Fibroblast of lung (primary cell): ENCODE results near the gene FGFBP1. TPM values are rescaled to one million over a fixed set of nuclear protein-coding genes. Genes with fewer than 3 reads are reported as not detected.

ENCODE experiments used
- DNase-seq, 2 donors: peaks; one replicate each; pipeline versions ENCODE4 v3.0.0 to v3.0.0-alpha.2; 2010; ENCODE audit warnings: low read depth in 2 of 2
- H2AFZ ChIP-seq: 2 replicates; pipeline ENCODE4 v1.5.1; 2012; ENCODE audit warnings: low read length, control low read depth, inconsistent platforms
- H3K27ac ChIP-seq: 2 replicates; pipeline ENCODE4 v1.5.1; 2011; ENCODE audit warnings: low read length, control low read depth; ENCODE audit not compliant: insufficient read depth
- H3K27me3 ChIP-seq: 2 replicates; pipeline ENCODE4 v1.5.1; 2011; ENCODE audit warnings: mild to moderate bottlenecking, low read length; ENCODE audit not compliant: control insufficient read depth, insufficient read depth
- H3K36me3 ChIP-seq: 2 replicates; pipeline ENCODE4 v1.5.1; 2011; ENCODE audit warnings: low read length; ENCODE audit not compliant: control insufficient read depth, insufficient read depth
- H3K4me1 ChIP-seq: 2 replicates; pipeline ENCODE4 v1.5.1; 2011; ENCODE audit warnings: low read length; ENCODE audit not compliant: control insufficient read depth, insufficient read depth; ENCODE audit errors: extremely low read depth
- H3K4me2 ChIP-seq: 2 replicates; pipeline ENCODE4 v1.5.1; 2011; ENCODE audit warnings: low read length, control low read depth; ENCODE audit not compliant: insufficient read depth; ENCODE audit errors: extremely low read depth
- H3K4me3 ChIP-seq, 4 experiments: fragments of 200-600 bp in 1 of 4; sonication (generic) in 1 of 4; replicated peaks in 1 of 4; 2 replicates each; pipeline ENCODE4 v1.5.1; 2011 to 2016; ENCODE audit warnings: low read length in 4 of 4, low read depth in 3 of 4, mild to moderate bottlenecking in 3 of 4, control low read depth in 2 of 4, inconsistent platforms in 1 of 4, mixed read lengths in 1 of 4; ENCODE audit not compliant: insufficient read depth in 1 of 4; ENCODE audit errors: control extremely low read depth in 1 of 4
- H3K79me2 ChIP-seq: 2 replicates; pipeline ENCODE4 v1.5.1; 2012; ENCODE audit warnings: mild to moderate bottlenecking, low read length, inconsistent platforms; ENCODE audit not compliant: control insufficient read depth, insufficient read depth
- H3K9ac ChIP-seq: 2 replicates; pipeline ENCODE4 v1.5.1; 2011; ENCODE audit warnings: mild to moderate bottlenecking, low read length, control low read depth; ENCODE audit not compliant: insufficient read depth
- H3K9me3 ChIP-seq: 2 replicates; pipeline ENCODE4 v1.5.1; 2012; ENCODE audit warnings: low read depth, low read length; ENCODE audit not compliant: control insufficient read depth, insufficient read depth
- H4K20me1 ChIP-seq: 2 replicates; pipeline ENCODE4 v1.5.1; 2011; ENCODE audit warnings: low read length; ENCODE audit not compliant: control insufficient read depth, insufficient read depth; ENCODE audit errors: extremely low read depth
- EZH2 ChIP-seq: IDR thresholded peaks from 2 replicates; pipeline ENCODE4 v1.5.1; 2012; ENCODE audit warnings: low read length, control low read depth, mild to moderate bottlenecking; ENCODE audit errors: missing control alignments
- polyA plus RNA-seq, 2 donors: library from polyadenylated mRNA; depleted of rRNA in 1 of 2; stranded (reverse) in 1 of 2; unstranded in 1 of 2; fragments of >200 nt; gene quantifications; 2 replicates each; pipeline ENCODE4 v1.2.1, GENCODE V29; 2011 to 2012; ENCODE audit warnings: missing spikeins in 1 of 2
- total RNA-seq: library from RNA; depleted of rRNA; stranded (reverse); fragments of >200 nt; gene quantifications from 2 replicates; pipeline ENCODE4 v1.2.1, GENCODE V29; 2014
- TF ChIP-seq, protein P1 (sequence below), 2 donors: IDR thresholded peaks in 1 of 2; conservative IDR thresholded peaks in 1 of 2; 1 replicate in 1 of 2; 2 replicates in 1 of 2; pipeline ENCODE4 v1.5.1; 2011 to 2012; ENCODE audit warnings: low read length in 2 of 2, control low read depth in 1 of 2, inconsistent platforms in 1 of 2, low read depth in 1 of 2, mild to moderate bottlenecking in 1 of 2

FGFBP1 gene
- total and polyA plus RNA-seq, 2 donors (not counting 1 experiment from before 2014, with no cell fraction given) = not detected

DNA sequence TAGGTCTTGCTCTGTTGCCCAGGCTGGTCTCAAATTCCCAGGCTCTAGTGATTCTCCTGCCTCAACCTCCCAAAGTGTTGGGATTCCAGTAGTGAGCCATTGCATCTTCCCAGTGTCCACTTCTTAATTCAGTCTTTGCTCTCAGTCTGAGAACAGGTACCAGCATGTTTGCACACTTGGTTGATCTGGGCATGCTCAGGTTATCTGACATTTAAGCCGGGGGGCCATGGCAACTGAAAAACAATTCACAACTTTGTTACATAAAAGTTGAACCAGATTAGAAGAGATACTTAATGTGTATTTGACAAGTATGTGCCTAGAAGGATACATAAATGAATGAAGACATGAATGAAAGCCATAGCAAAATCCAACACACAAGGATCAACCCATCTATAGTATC lies 39.0 kb downstream of the FGFBP1 start:
- Histone ChIP-seq H3K9me3 (no peaks in the 10 kb centered on the region), H3K27ac (no peak overlapping the region), H3K27me3 (peaks cover 18% of the 10 kb centered on the region), H3K9ac (no peak overlapping the region), H2AFZ (no peak overlapping the region), H3K4me2 (no peak overlapping the region), H3K36me3 (no peaks in the 10 kb centered on the region), H3K4me3 (no peak overlapping the region), H3K79me2 (no peaks in the 10 kb centered on the region), H3K4me1 (no peaks in the 10 kb centered on the region), H4K20me1 (no peaks in the 10 kb centered on the region)
- no peak for DNase-seq
- TF ChIP-seq, protein P1, sequence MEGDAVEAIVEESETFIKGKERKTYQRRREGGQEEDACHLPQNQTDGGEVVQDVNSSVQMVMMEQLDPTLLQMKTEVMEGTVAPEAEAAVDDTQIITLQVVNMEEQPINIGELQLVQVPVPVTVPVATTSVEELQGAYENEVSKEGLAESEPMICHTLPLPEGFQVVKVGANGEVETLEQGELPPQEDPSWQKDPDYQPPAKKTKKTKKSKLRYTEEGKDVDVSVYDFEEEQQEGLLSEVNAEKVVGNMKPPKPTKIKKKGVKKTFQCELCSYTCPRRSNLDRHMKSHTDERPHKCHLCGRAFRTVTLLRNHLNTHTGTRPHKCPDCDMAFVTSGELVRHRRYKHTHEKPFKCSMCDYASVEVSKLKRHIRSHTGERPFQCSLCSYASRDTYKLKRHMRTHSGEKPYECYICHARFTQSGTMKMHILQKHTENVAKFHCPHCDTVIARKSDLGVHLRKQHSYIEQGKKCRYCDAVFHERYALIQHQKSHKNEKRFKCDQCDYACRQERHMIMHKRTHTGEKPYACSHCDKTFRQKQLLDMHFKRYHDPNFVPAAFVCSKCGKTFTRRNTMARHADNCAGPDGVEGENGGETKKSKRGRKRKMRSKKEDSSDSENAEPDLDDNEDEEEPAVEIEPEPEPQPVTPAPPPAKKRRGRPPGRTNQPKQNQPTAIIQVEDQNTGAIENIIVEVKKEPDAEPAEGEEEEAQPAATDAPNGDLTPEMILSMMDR (conservative IDR thresholded peaks at IDR 0.05 in 1 of 2, IDR thresholded peaks at IDR 0.05 in 1 of 2; ENCODE audit: low read depth in 1 of 2, low read length in 2 of 2) = no peak
- no peak for TF ChIP-seq EZH2

DNA sequence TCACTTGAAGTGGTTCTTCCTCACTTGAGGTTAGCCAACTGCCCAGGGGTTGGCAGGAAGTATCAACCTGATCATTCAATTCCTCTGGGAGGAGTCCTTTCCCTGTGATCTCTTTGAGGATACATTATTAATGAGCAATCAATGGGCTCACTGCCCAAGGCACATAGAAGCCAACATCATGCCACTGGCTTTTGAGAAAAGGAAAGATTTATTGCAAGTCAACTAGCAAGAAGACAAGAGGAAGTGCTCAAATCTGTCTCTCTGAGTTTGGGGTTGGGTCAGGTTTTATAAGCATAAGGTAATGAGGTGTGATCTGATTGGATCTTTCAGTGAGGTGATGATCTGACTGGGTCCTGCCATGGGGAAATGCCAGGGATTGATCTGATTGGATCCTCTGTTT lies 39.6 kb downstream of the FGFBP1 start:
- Histone ChIP-seq H3K27me3 (peaks cover 18% of the 10 kb centered on the region), H3K27ac (no peak overlapping the region), H3K9me3 (no peaks in the 10 kb centered on the region), H3K4me3 (no peak overlapping the region), H3K79me2 (no peaks in the 10 kb centered on the region), H4K20me1 (no peaks in the 10 kb centered on the region), H3K4me1 (peaks cover 2% of the 10 kb centered on the region), H3K4me2 (no peak overlapping the region), H2AFZ (no peak overlapping the region), H3K36me3 (no peaks in the 10 kb centered on the region), H3K9ac (no peak overlapping the region)
- TF ChIP-seq, protein P1 (conservative IDR thresholded peaks at IDR 0.05 in 1 of 2, IDR thresholded peaks at IDR 0.05 in 1 of 2; ENCODE audit: low read depth in 1 of 2, low read length in 2 of 2) = no peak
- TF ChIP-seq EZH2 = no peak
- peak in 1 of 2 donors; percentile 34 for DNase-seq

DNA sequence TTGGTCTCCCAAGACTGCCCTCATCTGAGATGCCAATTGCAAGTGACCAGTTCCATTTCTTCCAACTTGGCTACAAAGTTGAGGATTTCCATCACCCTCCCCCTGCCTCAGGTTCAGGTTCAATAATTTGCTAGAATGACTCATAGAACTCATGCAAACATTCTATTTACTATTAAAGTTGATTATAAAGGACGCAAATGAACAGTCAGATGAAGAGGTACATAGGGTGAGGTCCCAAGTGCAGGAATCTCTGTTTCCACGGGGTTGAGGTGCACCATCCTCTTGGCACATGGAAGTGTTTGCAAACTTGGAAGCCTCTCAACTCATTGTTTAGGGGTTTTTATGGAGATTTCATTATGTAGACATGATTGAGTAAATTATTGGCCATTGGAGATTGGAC lies 41.0 kb downstream of the FGFBP1 start:
- Histone ChIP-seq H3K4me2 (no peak overlapping the region), H3K27me3 (peaks cover 11% of the 10 kb centered on the region), H3K9me3 (no peaks in the 10 kb centered on the region), H3K79me2 (no peaks in the 10 kb centered on the region), H2AFZ (no peak overlapping the region), H3K4me3 (no peak overlapping the region), H3K27ac (no peak overlapping the region), H3K36me3 (no peaks in the 10 kb centered on the region), H4K20me1 (no peaks in the 10 kb centered on the region), H3K4me1 (peaks cover 2% of the 10 kb centered on the region), H3K9ac (no peak overlapping the region)
- TF ChIP-seq, protein P1 (conservative IDR thresholded peaks at IDR 0.05 in 1 of 2, IDR thresholded peaks at IDR 0.05 in 1 of 2; ENCODE audit: low read depth in 1 of 2, low read length in 2 of 2) = no peak
- no peak for DNase-seq
